Inflammatory macrophage (primary cell): ENCODE measurements around the gene ADTRP.
A peak's percentile ranks its signal among the peaks of the same experiment; 100 is the strongest.

Source experiments
- DNase-seq, 2 donors: peaks; one replicate each; pipeline ENCODE4 v3.0.0-alpha.2; 2020 to 2022

The ADTRP gene

DNA sequence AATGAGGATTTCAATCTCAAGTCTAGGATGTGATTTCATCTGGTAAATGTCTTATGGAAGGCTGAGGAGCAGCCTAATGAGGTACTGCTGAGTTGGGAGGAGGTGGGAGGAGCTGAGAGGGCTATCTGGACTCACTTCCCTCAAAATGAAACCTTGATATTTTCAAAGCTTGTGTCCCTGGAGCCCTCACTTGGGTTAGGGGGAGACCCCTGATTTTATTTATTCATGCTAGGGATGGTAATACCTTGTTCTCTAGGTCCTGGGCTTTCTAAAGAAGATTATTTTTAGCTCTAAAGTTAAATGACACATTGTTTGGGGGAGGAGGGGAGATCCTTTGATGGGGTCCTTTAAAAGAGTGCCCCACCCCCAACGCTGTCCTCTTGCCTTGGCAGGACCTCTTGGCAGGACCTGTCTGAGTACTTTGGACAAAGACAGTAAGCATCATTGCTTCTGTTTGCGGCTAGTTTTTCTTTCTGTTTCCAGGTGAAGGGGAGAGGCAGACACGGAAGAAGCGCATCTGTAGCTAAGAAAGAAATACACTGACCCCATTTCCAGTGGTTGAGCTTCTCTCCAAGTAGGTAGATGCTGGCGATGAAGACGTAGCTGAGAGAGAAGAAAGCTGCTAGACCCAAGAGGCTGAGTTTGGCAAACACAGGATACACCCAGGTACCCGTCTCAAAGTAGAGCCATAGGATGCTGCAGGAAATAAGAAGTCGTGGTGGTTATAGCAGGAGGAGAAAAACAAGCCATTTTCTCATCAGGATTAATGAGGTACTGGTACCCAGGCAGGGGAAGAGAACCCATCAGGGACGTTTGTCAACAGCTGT lies 55.6 kb downstream of the ADTRP start:
- DNase-seq, result no peak

DNA sequence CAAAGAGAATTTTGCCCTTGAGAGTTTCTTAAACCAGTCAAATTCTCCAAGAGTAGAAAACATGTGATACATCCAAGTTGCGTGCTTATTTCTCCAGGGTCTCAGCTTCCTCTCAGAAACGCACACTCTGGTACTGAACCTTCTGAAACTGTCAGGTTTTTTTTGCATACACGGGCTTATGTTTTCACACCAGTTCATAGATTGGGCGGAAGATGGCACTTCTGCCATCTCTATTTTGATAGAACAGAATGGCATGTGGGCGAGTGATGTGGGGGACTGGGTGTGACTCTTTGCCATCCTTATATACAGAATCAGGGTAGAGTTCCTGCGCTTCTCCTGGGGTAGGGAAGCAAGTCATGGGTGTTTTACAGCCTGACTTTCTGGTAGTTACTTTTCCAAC lies 56.4 kb downstream of the ADTRP start:
- DNase-seq, result peak in 1 of 2 donors; percentile 33

DNA sequence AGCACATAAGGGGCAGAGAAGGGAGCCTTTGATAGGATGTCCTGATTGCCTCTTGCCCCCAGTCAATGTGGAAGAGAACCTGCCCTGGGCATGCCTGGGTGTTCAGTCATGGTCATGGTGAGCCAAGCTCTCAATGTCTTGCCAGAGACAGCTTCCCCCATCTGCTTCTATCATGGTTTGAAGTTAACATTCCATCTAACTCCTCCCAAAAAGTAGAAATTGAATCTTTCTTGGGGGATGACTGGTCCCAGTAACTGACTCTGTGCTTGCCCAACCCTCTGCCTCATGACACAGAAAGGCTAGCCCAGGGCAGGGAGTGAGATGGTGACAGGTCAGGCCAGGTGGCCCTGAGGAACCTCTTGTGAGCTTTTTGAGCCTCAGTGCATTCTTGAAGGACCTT lies 60.1 kb downstream of the ADTRP start:
- no peak for DNase-seq

DNA sequence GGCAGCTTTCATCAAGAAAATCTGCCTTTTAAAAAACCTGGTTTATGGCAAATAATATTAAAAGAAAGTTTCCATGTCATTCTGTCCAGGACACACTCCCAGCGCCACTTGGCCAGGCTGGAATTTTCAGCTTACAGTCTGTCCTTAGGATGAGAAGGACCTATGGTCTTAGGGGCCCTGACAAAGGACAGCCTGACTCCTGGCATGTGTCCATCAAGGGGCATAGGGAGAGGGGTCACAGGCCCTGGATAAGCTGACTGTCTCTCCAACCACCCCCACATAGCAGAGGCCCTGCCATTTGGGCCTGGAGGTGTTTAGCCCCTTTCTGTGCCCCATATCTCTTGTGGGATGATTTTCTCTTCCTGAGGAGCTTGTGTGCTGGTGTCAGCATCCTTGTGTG lies 60.6 kb downstream of the ADTRP start:
- no peak for DNase-seq

- no peak for DNase-seq
These were observed 63.8 kb downstream of the ADTRP start for GRCh38 chr6:11714798-11715285.

- no peak for DNase-seq
These were observed 64.3 kb downstream of the ADTRP start for GRCh38 chr6:11714116-11714797.

- peak; percentile 90 to 94 for DNase-seq
These were observed 65.8 kb downstream of the ADTRP start for GRCh38 chr6:11712760-11713159.

DNA sequence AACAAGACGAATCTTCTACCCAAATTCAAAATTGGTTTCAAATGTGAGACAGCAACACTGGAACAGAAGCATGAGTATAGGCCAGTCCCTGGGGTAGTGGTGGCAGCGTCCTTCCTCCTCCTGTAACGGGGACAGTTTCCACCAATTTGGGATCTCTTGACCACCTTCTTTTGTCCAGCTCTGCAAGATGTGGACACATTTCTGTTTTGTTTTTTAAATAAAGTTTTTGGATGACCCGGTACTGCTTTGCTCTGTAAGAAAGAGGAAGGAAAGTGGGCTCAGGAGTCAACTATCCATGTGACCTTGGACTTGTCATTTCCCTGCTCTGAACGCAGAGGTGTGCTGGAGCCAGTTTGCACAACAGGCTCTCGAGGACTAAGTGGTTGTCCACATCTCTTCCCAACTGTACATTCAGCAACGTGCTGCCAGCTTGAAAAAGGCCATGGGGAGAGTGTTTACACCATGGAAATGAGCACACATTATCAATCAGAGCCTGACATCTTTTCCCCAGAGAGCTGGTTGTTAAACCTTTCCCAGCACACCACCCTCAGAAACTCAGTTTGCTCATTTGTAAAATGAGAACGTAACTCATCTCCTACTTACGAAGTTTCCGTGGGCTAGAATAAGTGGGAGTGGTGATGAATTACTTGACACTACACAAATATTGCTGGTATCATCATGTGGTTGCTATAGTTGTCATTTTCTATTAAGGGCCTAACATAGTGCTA lies 66.5 kb downstream of the ADTRP start:
- peak; percentile 80 to 94 for DNase-seq

- DNase-seq, result peak; percentile 81 to 92
These were observed 67.3 kb downstream of the ADTRP start for GRCh38 chr6:11711003-11711983.

GRCh38 chr6:11710311-11710761 lies 68.3 kb downstream of the ADTRP start:
- no peak for DNase-seq

- DNase-seq, result no peak
These were observed 72.4 kb downstream of the ADTRP start for GRCh38 chr6:11706171-11706570.

DNA sequence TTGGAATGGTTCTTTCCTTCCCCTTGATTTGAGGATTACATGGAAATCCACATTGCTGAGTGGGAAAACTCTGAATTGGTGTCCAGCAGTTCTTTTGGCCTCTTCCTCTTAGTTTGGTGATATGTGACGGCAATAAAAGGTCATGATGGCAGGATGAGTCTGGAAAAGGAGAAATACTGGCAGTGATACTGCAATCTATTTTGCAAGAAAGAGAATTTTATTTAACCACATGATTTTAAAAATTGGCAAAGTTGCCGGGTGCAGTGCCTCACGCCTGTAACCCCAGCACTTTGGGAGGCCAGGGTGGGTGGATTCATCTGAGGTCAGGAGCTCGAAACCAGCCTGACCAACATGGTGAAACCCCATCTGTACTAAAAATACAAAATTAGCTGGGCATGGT lies 73.1 kb downstream of the ADTRP start:
- DNase-seq, result peak; percentile 48 to 54

DNA sequence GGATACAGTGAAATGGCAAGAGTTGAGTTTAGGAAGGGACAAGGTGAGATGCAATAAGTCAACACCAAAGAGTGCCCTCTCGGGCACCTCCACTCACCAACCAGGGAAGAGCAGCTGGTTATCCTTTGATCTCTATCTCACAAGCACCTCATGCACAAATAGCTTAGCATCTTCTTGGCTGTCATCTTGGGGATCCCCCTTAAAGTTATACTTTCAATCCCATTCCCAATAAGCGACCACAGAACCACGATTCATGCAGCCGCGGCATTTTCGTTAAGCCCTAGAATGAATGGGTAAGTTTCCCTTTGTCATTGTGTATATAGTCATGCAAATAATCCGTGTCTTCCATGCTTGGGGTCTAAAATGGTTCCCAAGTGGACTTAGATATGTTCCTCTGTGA lies 73.5 kb downstream of the ADTRP start:
- DNase-seq, result no peak

- no peak for DNase-seq
These were observed 74.9 kb downstream of the ADTRP start for GRCh38 chr6:11703725-11704124.

DNA sequence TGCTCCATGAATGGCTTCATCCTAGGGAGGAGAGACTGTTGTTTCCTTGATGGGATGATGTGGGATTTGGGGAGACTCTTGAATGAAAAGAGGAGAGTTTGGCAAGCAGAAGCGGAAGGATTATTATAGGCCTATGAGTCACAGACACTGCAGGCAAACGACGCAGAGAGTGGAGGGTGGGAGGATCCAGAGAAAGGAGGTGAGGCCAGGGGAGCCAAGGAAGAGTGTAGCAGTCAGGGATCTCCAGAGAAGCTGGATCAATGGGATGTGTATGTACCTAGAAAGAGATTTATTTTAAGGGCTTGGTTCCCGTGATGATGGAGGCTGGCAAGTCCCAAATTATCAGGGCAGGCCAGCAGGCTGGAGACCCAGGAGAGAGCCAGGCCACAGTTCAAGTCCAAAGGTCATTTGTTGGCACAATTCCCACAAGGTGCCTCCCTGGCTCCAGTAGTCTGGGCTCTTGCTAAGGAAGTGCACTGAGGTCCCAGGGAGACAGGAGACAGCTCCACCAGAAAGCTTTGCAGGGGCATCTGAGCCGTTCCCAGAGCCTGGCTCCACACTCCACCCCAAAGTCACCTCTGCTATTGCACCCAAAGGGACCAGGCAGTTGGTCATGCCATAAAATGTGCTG lies 76.0 kb downstream of the ADTRP start:
- DNase-seq, result peak; percentile 38 to 64

DNA sequence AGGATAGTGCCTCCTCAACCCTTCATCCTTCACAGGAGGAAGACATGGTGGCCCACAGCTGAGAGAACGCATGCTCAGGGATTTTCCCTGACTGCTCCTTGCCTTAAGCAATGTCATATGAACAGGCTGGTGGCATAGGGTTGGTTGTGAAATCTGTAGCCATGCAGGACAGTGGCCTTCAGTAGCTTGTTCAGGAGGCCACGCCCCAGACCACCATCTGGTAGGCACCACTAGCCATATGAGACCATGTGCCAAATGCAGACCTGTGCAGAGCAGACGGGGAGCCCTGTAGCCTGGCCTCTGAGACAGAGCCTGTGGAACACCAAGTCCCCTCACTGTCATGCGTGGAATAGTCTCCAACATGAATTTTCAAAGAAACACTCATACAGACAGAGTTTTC lies 76.5 kb downstream of the ADTRP start:
- peak; percentile 57 to 80 for DNase-seq

GRCh38 chr6:11701573-11701972 lies 77.0 kb downstream of the ADTRP start:
- no peak for DNase-seq

DNA sequence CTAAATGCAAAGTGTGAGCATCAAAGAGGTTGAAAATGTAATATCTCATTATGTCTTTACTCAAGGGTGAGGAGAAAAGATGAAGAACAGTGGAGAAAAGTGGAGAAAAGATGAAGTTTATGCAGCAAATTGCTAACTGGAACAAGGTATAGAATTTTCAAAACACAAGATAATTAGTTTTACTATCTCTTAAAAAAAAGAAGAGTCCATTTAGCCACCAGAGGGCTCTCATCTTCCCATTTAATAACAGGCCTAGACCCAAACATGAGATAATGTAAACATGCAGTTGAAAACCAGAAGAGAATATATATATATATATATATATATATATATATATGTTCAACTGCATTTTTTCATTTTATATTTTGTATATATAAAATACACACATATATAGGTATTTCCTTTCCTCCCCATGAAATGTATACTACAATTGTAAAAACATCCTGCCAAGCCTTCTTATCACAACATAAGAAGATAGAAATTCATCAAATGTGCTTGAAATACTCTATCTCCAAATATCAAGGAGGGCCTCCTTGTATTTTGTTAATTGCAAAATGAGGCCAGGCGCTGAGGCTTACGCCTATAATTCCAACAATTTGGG lies 78.4 kb downstream of the ADTRP start:
- peak; percentile 52 to 78 for DNase-seq

- DNase-seq, result peak; percentile 30 to 38
These were observed 79.0 kb downstream of the ADTRP start for GRCh38 chr6:11699576-11699975.

GRCh38 chr6:11692451-11693376 lies 85.9 kb downstream of the ADTRP start:
- DNase-seq, result peak; percentile 74 to 81
